ENCODE results near the gene COG8.

The COG8 gene

GRCh38 chr16:69345923-69346322 is 6.6 kb upstream of the COG8 start:
- DNase-seq: peak; percentile 30

DNA sequence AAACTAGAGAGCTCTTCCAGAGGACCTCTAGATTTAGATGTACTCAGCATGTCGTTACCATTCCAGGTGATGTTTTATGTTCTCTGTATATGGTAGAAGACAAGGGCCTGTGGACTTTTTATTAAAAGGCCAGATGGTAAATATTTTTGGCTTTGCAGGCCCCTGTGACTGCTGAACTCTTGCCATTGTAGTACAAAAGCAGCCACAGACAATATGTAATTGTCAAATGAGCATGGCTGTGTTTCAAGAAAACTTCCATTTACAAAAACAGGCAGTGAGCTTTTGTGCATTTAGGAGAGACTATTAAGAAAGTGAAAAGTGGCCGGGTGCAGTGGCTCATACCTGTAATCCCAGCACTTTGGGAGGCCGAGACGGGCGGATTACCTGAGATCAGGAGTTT is 4.8 kb upstream of the COG8 start:
- no peak for DNase-seq

- DNase-seq: no peak
These were observed 806 bp upstream of the COG8 start for GRCh38 chr16:69340095-69340644.

DNA sequence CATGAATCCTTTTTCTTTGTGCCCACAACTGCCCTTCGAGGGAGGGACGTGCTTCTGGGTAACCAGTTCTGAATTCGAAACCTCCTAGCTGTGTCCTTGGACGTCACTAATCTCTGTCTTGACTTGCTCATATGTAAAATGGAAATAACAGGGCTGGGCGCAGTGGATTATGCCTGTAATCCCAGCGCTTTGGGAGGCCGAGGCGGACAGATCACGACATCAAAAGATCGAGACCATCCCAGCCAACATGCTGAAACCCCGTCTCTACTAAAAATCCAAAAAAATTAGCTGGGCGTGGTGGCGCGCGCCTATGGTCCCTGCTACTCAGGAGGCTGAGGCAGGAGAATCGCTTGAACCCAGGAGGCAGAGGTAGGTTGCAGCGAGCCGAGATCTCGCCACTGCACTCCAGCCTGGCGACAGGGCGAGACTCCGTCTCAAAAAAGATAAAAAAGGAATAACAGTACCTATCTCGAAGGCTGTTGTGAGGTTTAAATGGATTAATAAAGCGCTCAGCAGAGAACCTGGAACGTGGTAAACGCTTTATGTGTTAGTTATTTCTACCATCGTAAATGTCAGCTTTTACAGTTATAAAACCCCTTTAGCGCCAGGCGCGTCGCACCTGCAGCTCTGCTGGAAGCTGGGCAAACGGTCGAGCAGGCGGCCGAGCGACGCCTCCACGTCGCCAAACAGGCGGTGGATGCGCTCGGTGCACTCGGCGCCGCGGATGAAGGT is 641 bp downstream of the COG8 start:
- no peak for DNase-seq

DNA sequence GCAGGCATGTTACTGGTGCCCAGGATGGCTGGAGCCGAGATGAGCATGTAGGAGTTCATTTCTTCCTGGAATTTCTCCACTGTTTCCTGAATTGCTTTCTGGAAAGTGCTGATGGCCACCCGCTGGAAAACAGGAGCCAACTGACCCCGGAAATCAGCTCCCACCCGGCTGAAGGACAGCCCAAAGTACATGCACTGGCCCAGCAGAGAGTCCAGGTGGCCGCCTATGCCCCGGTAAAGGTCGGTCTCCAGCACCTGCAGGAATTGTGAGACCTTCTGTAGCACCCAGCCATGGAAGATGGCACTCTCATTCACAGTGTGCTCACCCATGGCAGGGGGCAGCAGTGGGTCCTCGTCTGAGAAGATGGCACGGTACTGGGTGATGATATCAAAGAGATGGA is 4.7 kb downstream of the COG8 start:
- DNase-seq: no peak

DNA sequence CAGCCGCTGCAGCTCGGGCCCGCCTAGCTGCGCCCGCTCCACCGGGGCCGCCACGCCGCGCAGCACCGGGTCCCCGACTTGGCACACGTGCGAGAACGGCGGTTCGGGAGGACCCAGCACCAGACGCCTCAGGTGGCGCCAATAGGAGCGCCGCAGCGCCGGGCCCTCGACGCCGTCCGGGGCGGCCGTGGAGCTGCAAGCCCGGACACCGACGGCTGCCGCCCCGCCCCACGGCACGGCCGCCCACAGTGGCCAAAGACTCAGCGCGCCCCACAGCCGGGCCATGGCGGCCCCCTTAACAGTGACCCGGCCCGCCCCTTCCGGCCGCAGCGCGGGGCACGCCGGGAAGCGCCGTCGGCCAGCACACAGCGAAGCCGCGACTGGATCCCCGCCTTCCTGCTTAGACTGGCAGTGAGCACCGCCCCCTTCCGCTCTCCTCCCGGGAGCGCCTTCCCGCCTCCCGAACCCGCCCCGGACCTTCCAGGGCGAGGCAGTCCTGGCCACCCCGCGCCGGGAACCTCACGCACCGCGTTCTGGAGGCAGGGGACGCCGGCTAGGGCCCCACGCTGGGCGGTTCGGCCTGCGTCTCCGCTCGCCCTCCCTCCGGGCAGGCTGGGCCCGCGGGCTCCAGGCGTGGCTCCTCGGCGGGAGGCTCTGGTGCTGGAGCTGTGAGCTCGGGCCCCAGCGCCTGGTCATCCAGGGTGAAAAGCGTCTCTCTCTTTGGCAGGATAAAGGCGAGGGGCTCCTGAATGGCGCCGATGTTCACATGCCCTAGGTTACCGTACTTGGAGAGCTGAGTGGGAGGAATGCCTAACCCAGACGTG is 8.9 kb downstream of the COG8 start, which contains the start of gene PDF:
Gene PDF, minus strand, starts transcription at position 303 of the 824 bp plus-strand sequence. Its CDS starts 18 bp downstream, at position 285.
- peak; percentile 83 for DNase-seq

DNA sequence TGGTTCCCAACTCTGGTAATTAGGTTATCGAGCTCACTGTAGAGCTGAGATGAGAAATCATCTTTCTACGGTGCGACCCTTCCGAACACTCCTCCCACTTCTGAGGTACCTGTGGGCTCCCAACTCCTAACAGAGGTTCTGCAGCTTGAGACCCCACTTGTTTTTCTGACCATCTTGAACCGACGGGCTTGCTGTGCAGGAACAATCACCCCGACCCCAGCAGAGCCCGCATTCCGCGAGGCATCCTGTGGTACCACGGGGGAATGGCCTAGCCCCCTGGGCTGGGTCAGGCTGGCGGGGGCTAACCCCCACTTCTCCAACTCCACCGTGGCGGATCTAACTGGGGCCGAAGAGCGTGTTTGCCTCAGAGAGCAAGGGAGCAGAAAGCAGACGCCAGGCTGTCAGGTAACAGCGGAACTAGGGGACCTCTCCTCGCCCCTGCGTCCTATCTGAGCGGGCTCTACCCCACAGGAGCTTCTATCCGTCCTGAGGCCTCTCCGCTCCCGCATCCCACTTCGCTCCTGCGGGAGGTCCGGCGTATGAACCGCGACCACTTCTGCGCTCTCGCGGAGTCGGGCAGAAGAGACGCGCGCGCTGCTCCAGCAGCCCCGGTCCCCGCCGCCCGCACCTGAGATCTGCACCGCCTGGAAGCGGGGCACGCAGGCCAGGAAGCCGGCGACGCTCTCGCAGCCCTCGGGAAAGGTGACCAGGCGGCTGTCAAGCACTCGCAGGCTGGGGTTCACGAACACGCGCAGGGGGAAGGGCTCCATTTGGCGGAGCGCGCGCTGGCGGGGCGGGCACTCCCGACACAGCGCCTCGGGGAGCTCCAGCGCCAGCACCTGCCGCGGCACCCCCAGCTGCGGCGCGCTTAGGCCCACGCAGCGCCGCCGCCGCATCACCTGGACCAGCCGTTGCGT is 9.7 kb downstream of the COG8 start:
- DNase-seq: no peak

DNA sequence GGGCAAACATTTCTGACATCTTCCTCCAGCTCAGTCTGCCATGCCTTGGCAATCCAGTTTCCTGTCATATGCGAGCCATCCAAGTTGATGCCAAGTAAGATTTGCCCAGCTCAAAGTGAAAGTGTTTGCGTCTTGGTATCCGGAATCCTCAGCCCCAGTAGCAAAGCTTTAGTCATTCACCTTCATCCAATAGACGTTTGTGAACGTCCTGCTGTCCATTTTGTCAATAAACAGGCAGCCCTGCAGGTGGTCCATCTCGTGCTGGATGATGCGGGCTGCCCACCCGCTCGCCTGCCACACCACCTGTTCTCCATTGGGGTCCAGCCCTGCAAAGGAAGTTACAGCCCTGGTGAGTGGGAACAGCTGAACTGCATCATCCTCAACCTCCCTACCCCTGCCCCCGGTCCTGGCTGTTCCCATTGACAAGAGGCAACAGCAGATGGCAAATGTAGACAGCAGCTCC is 10.5 kb downstream of the COG8 start:
- no peak for DNase-seq

DNA sequence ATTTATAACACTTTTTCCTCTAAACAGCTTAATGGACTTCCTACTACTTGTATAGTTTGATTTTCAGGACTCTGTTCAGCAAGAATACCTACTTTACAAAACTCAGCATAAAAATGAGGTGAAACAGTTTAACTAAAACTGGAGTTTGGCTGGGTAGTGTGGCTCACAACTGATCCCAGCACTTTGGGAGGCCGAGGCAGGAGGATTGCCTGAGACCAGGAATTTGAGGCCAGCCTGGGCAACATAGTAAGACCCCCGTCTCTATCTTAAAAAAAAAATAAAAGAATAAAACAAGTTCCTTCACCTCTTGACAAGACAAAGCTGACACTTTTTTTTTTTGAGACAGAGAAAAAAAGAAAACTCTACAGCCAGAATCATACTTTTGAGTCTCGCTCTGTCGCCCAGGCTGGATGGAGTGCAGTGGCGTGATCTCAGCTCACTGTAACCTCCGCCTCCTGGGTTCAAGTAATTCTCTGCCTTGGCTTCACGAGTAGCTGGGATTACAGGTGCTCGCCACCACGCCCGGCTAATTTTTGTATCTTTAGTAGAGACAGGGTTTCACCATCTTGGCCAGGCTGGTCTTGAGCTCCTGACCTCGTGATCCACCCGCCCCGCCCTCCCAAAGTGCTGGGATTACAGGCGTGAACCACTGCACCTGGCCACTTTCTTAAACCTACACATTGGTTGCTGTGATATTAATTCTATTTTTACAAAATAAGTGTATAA is 11.6 kb downstream of the COG8 start:
- no peak for DNase-seq

- DNase-seq: no peak
These were observed 13.0 kb downstream of the COG8 start for GRCh38 chr16:69326172-69326873.

- no peak for DNase-seq
These were observed 13.6 kb downstream of the COG8 start for GRCh38 chr16:69325784-69326171.

DNA sequence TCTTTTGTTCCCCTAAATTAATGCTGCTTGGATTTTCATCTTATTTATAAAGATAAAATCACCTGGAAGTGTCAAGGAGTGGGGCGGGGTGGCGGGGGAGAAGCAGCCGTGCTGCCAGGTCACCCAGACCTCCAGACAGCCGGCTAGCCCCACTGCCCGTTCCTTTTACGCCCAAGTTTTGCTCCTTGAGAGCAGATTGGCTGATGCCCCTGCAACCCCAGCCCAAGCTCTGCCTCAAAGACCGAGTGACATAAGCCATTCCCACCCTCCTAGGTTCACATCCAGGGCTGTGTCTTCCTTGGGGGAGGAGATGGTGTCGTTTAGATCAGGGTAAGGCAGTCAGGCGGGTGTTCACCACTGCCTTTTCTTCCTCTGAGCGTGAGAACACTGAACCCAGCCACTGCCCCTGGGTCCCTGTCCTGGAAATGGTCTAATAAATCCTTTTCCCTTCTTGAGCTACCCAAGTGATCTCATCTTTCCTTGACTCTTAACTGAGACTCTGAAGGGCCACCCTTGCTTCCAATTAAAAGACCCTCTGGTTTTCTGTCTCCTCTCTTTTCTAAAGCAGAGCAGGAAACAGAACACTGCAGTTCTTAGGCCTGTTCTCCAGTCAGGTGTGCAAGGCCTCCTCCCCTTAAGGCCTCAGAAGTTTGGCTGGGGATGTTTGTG is 14.6 kb downstream of the COG8 start:
- no peak for DNase-seq

GRCh38 chr16:69324013-69324531 is 15.3 kb downstream of the COG8 start:
- no peak for DNase-seq

- no peak for DNase-seq
These were observed 15.9 kb downstream of the COG8 start for GRCh38 chr16:69323415-69323814.

- DNase-seq: no peak
These were observed 17.0 kb downstream of the COG8 start for GRCh38 chr16:69322343-69322742.

DNA sequence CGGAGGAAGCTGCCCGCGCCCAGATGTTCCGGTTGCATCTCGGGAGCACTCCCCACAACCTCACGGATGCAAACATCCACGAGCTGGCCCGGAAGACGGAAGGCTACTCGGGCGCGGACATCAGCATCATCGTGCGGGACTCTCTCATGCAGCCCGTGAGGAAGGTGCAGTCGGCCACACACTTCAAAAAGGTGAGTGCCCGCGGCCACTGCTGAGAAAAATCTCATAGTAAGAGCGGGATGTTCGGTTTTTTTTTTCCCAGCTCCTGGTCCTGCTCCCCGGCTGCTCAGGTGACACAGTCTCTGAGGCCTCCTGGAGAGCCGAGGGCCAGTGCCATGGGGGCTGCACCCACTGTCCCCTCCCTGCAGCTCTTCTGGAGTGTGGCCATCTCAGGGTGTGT is 18.3 kb downstream of the COG8 start:
- no peak for DNase-seq

DNA sequence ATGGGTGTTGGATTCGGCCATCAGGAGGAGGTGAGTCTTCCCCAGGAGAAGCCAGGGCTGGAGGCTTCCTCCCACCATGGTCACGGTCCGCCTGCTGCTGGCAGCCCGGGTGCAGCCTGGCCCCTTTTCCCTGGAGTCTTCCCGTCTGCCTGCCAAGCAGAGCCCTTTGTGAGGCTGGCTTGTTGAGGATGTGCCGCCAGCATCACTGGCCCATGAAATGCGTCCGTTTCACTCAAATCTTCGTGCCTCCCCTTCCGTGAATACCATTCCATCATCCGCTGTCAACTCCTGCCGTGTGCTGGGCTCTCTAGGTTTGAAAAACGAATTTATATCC is 18.7 kb downstream of the COG8 start:
- no peak for DNase-seq

DNA sequence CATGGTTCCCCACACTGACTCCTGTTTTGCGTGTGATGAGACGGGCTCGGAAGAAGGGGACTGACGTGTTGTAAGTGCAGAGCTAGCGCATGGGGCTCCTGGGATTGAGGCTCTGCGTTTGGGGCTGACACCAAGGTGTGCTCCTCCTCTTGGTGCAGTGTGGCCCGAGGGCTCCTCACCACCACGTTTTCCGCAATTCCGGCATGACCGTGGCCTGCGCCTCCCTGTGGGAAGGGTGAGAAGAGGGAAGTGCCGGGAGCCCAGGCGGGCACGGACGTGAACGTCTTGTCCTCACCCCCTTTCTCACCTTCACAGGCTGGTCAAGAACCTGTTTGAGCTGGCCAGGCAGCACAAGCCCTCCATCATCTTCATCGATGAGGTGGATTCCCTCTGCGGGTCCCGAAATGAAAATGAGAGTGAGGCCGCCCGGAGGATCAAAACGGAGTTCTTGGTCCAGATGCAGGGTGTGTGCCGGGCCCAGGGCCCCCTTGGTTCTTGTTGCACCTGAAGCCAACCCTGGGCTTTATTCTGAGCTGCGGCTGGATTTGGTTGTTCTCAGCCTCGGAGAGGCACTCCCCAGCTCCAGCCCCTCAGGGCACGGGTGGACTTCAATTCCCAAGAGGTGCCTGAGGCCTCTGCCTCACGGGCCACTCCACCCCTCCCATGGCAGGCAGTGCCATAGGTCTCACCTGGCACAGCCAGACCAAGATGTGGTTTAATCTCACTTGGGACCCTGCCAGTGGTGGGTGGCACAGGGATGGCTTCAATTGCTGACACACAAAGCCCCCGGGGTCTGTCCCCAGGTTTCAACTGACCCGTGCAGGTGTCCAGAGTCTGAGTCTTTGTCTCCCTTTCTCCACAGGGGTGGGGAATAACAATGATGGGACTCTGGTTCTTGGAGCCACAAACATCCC is 19.3 kb downstream of the COG8 start:
- DNase-seq: no peak

DNA sequence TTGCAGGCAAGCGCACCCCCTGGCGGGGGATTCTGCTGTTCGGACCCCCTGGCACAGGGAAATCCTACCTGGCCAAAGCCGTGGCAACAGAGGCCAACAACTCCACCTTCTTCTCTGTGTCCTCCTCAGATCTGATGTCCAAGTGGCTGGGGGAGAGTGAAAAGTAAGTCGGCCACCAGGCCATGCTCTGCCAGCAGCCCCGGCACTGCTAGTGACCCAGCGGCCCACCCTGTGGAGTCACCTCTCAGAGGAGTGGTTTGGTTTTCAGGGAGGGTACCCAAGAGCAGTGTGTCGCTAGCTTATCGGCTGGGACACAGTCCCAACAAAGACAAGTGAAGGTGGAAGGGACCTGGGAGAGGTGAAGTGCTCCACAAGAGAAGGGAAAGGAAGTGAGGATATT is 20.0 kb downstream of the COG8 start:
- DNase-seq: no peak

DNA sequence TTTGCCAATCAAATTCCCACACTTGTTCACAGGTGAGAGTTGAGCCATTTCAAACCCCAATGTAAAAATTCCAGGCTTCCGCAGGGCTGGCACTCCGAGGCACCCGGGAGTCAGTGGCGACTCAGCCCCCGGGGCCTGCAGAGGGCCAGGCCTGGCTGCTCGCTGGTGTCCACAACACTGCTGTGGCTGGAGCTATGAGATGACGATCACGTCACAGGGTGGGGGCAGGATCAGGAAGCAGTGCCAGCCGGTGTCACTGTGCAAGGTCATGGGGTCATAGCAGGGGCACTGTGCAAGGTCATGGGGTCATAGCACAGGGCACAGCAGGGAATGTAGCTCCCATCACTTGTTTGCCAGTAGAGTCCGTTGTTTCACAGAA is 20.5 kb downstream of the COG8 start:
- DNase-seq: no peak
